NCI-H82 (cell line): ENCODE data around the gene C1QTNF6.

Source experiments
- DNase-seq: peaks from one replicate; lab custom pipeline; 2025; lab: John Stamatoyannopoulos, UW

The C1QTNF6 gene

GRCh38 chr22:37141971-37142370 is 46.1 kb downstream of the C1QTNF6 start:
- DNase-seq = no peak

- DNase-seq = no peak
Measured at GRCh38 chr22:37141476-37141875, 46.6 kb downstream of the C1QTNF6 start.

GRCh38 chr22:37140686-37141323 is 47.2 kb downstream of the C1QTNF6 start:
- DNase-seq = no peak

- peak; percentile 19 for DNase-seq
Measured at GRCh38 chr22:37139762-37140161, 48.3 kb downstream of the C1QTNF6 start.

GRCh38 chr22:37138849-37139561 is 49.0 kb downstream of the C1QTNF6 start:
- DNase-seq = no peak

GRCh38 chr22:37137903-37138665 is 50.0 kb downstream of the C1QTNF6 start:
- DNase-seq = no peak

GRCh38 chr22:37137131-37137530 is 50.9 kb downstream of the C1QTNF6 start:
- peak; percentile 70 for DNase-seq

GRCh38 chr22:37135023-37135422 is 53.0 kb downstream of the C1QTNF6 start:
- DNase-seq = no peak

- DNase-seq = no peak
Measured at GRCh38 chr22:37133304-37134018, 54.6 kb downstream of the C1QTNF6 start.

GRCh38 chr22:37132773-37133172 is 55.3 kb downstream of the C1QTNF6 start:
- no peak for DNase-seq
